ENCODE results near the gene ACYP1. TPM values are rescaled to one million over a fixed set of nuclear protein-coding genes. Genes with fewer than 3 reads are reported as not detected.
"Not testable (repeated sequence)": the region's sequence is repeated elsewhere in the genome, so short reads cannot be mapped to it uniquely, and the experiment has no call there.

The ACYP1 gene
- total RNA-seq, 2 donors from 2014 or later: 40.5 to 44.9 TPM

DNA sequence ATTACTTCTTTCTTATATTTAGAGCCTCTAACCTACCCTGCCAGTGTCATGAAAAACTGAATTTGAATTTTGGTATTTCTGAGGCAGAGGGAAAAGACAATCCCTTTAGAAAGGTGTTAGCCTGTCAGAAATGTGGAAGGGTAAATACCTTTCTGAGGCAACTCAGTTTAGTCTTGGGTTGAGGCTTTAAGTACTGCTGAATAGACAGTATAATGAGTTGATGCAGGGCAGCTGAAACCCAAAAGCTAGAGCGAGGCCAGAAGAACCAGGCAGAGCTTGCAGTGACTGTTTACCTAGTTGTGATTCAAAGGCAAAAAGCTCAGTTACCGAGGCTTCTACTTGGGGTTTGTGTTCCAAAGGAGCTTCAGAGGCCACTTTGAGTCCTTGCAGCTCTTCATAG lies 24.3 kb upstream of the ACYP1 start:
- ATAC-seq (replicated peaks in 1 of 2) (no peak), DNase-seq (no peak)
- Mint-ChIP-seq H3K4me1 (ENCODE audit: low read depth) (no peaks in the 10 kb centered on the region), H3K27ac (no peak overlapping the region), H3K4me3 (no peak overlapping the region), H3K9me3 (no peaks in the 10 kb centered on the region), H3K36me3 (ENCODE audit: insufficient read depth in 2 of 2) (peaks cover 4 to 13% of the 10 kb centered on the region in 2 donors), H3K27me3 (ENCODE audit: low read depth) (no peaks in the 10 kb centered on the region)

DNA sequence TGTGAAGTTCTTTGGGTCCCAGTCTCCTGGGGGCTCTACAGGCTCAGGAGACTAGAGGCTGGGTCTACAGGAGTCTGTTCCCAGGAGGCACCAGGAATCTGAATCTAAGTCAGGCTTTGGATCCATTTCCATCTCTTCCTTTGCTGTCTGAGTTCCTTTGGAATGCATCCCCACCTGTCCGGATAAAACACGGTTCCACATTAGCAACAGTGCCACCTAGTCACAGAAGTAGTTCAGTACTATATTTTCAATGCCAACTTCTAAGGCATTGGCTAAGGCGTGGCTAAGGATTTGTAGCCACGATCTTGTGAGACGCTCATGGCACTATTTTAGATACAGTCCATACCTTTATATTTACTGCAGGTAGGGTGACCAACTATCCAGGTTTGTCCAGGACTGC lies 20.7 kb upstream of the ACYP1 start:
- Mint-ChIP-seq H3K4me1 (ENCODE audit: low read depth) (no peaks in the 10 kb centered on the region), H3K4me3 (no peak overlapping the region), H3K9me3 (no peaks in the 10 kb centered on the region), H3K36me3 (ENCODE audit: insufficient read depth in 2 of 2) (peaks cover 4 to 13% of the 10 kb centered on the region in 2 donors), H3K27ac (no peak overlapping the region), H3K27me3 (ENCODE audit: low read depth) (no peaks in the 10 kb centered on the region)
- DNase-seq (no peak), ATAC-seq (replicated peaks in 1 of 2) (no peak)

DNA sequence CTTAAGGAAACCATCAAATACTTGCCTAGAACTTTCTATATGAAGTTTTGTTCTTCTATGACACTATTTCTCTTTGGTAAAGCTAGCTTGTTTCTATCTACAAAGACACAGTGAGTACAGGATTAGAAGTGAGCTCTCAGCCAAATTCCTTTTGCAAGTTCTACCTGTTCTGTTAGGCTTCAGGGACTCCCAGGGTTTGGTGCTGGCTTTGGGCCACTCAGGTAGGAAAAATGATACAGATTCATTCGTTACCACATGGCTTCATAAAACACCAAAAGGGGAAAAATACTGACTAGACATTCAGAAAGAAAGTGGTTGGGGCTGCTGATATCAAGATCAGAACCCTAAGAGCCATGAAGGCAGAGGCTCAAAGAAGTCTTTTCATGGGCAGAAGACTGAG lies 19.4 kb upstream of the ACYP1 start:
- ATAC-seq (replicated peaks in 1 of 2): no peak
- Mint-ChIP-seq H3K27me3 (ENCODE audit: low read depth) (no peaks in the 10 kb centered on the region), H3K9me3 (no peaks in the 10 kb centered on the region), H3K27ac (no peak overlapping the region), H3K36me3 (ENCODE audit: insufficient read depth in 2 of 2) (peaks cover 4 to 13% of the 10 kb centered on the region in 2 donors), H3K4me3 (no peak overlapping the region), H3K4me1 (ENCODE audit: low read depth) (no peaks in the 10 kb centered on the region)
- DNase-seq: no peak

DNA sequence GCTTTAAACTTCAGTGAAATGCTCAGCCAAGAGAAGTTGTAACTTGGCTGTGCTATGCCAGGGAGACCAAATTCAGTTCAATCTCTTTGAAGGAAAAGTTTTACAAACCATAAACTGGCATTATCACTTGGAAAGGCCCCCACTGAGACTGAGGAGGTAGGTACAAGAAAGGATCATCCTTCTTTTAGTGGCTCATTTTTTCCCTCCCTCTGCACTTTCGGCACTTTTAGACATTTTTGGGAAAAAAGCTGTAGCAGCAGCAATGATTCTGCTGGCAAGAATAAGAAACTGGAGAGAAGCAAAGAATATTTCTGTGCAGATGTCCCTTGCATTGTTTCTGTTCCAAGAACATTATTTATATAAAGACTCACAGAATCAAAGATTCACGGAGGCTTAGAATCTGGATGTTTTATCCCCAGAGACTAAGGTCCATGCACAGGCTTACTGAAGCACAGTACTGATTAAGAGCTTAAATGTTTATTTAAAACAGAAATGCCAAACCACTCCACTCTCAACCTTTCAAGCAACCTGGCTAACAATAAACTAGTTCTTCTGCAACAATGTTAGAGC lies 17.9 kb upstream of the ACYP1 start:
- H3K9me3 Mint-ChIP-seq: no peaks in the 10 kb centered on the region
- H3K4me1 Mint-ChIP-seq (ENCODE audit: low read depth): no peaks in the 10 kb centered on the region
- H3K4me3 Mint-ChIP-seq: no peak overlapping the region
- ATAC-seq (replicated peaks in 1 of 2): no peak
- H3K27me3 Mint-ChIP-seq (ENCODE audit: low read depth): no peaks in the 10 kb centered on the region
- no peak for DNase-seq
- no peak overlapping the region for H3K27ac Mint-ChIP-seq
- H3K36me3 Mint-ChIP-seq (ENCODE audit: insufficient read depth in 2 of 2): peaks cover 2 to 8% of the 10 kb centered on the region in 2 donors

GRCh38 chr14:75079521-75079920 lies 15.7 kb upstream of the ACYP1 start:
- no peaks in the 10 kb centered on the region for H3K27me3 Mint-ChIP-seq (ENCODE audit: low read depth)
- H3K4me1 Mint-ChIP-seq (ENCODE audit: low read depth): no peaks in the 10 kb centered on the region
- H3K27ac Mint-ChIP-seq: no peak overlapping the region
- no peaks in the 10 kb centered on the region for H3K9me3 Mint-ChIP-seq
- H3K36me3 Mint-ChIP-seq (ENCODE audit: insufficient read depth in 2 of 2): peaks cover 0 to 2% of the 10 kb centered on the region in 2 donors
- ATAC-seq (replicated peaks in 1 of 2) (no peak), DNase-seq (no peak)
- H3K4me3 Mint-ChIP-seq: no peak overlapping the region

DNA sequence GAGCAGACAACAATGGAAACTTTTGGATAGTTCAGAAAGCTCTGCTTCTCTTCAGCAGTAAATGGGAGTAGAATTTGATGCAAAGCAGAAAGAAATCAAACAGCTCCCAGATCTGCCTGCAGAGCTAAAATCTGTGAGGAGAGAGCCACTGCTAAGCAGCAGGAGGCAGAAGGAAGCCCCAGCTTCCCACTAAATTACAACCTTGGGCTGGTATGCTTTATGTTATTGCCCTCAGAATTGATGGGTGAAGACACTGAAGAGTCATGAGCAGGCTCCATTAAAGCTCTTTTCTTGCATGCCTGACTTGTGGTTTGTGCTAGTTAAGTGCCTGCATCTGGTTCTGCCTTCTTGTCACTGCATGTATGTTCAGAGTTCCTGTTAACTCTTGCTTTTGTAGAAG lies 14.0 kb upstream of the ACYP1 start:
- Mint-ChIP-seq H3K4me3 (no peak overlapping the region), H3K9me3 (no peaks in the 10 kb centered on the region), H3K4me1 (ENCODE audit: low read depth) (no peaks in the 10 kb centered on the region), H3K27ac (no peak overlapping the region), H3K36me3 (ENCODE audit: insufficient read depth in 2 of 2) (no peaks in the 10 kb centered on the region), H3K27me3 (ENCODE audit: low read depth) (no peaks in the 10 kb centered on the region)
- DNase-seq (no peak), ATAC-seq (replicated peaks in 1 of 2) (no peak)

DNA sequence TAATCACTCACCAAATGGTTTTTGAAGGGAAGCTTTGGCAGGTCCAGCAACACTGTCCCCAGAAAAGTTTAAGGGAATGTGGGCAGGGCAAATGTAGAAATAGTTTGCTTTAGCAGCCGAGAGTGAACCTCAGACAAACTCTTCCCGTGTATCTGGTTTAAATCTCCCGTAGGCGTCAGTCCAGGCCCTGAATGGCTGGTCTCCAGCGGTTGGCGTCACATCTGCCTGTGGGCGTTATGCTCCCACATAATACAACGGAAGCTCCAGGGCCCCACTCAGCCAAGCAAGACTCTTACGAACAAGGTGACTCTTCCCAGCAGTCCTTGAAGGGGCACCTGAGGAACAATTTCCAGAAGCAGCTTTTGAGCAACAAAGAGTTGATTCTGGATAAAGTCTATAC lies 6.6 kb upstream of the ACYP1 start:
- Mint-ChIP-seq H3K4me3 (no peak overlapping the region), H3K27me3 (ENCODE audit: low read depth) (no peaks in the 10 kb centered on the region), H3K9me3 (no peaks in the 10 kb centered on the region), H3K4me1 (ENCODE audit: low read depth) (no peaks in the 10 kb centered on the region), H3K27ac (no peak overlapping the region), H3K36me3 (ENCODE audit: insufficient read depth in 2 of 2) (no peaks in the 10 kb centered on the region)
- DNase-seq (no peak), ATAC-seq (replicated peaks in 1 of 2) (no peak)

- Mint-ChIP-seq H3K27ac (no peak overlapping the region), H3K4me3 (no peak overlapping the region), H3K36me3 (ENCODE audit: insufficient read depth in 2 of 2) (no peaks in the 10 kb centered on the region), H3K4me1 (ENCODE audit: low read depth) (no peaks in the 10 kb centered on the region), H3K27me3 (ENCODE audit: low read depth) (no peaks in the 10 kb centered on the region), H3K9me3 (no peaks in the 10 kb centered on the region)
- DNase-seq: no peak
- no peak for ATAC-seq (replicated peaks in 1 of 2)
Measured at GRCh38 chr14:75069811-75070145, 6.0 kb upstream of the ACYP1 start.

GRCh38 chr14:75069121-75069810 lies 5.4 kb upstream of the ACYP1 start, which contains the start of gene ZC2HC1C:
ZC2HC1C (plus strand) TSS chr14:75069641; CDS start chr14:75070574, 933 bp downstream.
- ATAC-seq (replicated peaks in 1 of 2) (peak; percentile 93 to 95), DNase-seq (peak; percentile 68 to 78)
- Mint-ChIP-seq H3K4me3 (no peak within 1 kb of the TSS), H3K36me3 (ENCODE audit: insufficient read depth in 2 of 2) (no peaks in the 10 kb centered on the region), H3K4me1 (ENCODE audit: low read depth) (peaks cover 2% of the 10 kb centered on the region), H3K27me3 (ENCODE audit: low read depth) (no peaks in the 10 kb centered on the region), H3K27ac (no peak within 1 kb of the TSS), H3K9me3 (no peaks in the 10 kb centered on the region)

GRCh38 chr14:75068294-75069120 lies 4.7 kb upstream of the ACYP1 start:
- Mint-ChIP-seq H3K4me1 (ENCODE audit: low read depth) (peaks cover 8% of the 10 kb centered on the region), H3K36me3 (ENCODE audit: insufficient read depth in 2 of 2) (peaks cover 2% of the 10 kb centered on the region in 2 donors), H3K27ac (no peak overlapping the region), H3K27me3 (ENCODE audit: low read depth) (no peaks in the 10 kb centered on the region), H3K9me3 (no peaks in the 10 kb centered on the region), H3K4me3 (no peak overlapping the region)
- no peak for DNase-seq
- peak in 1 of 2 donors; percentile 3 for ATAC-seq (replicated peaks in 1 of 2)

- H3K27ac Mint-ChIP-seq: not testable (repeated sequence)
Measured at GRCh38 chr14:75067765-75068164, 3.9 kb upstream of the ACYP1 start.

DNA sequence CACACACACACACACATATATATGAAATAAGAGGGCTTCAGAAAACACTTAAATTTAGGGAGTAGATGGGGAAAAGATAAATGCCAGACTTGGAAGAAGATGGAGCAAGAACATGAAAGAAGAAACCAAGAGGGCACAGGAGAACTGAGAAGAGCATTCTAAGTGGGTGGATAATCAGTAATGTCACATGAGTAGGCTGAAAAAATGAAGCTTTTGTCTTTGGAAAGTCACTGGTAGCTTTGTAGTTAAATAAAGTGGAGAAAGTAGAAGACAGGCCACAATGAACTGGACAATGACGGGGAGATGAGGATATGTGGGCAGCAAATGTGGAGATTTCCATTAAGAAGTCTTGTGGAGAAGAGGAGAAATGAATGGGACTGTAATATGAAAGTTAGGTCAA lies 3.4 kb upstream of the ACYP1 start:
- no peak overlapping the region for H3K4me3 Mint-ChIP-seq
- no peaks in the 10 kb centered on the region for H3K27me3 Mint-ChIP-seq (ENCODE audit: low read depth)
- DNase-seq (no peak), ATAC-seq (replicated peaks in 1 of 2) (no peak)
- peaks cover 2% of the 10 kb centered on the region in 2 donors for H3K36me3 Mint-ChIP-seq (ENCODE audit: insufficient read depth in 2 of 2)
- peaks cover 20% of the 10 kb centered on the region for H3K4me1 Mint-ChIP-seq (ENCODE audit: low read depth)
- H3K9me3 Mint-ChIP-seq: no peaks in the 10 kb centered on the region
- H3K27ac Mint-ChIP-seq: no peak overlapping the region

More at GRCh38 chr14:75067765-75068164, 3.9 kb upstream of the ACYP1 start:
- not testable (repeated sequence) for H3K27me3 Mint-ChIP-seq (ENCODE audit: low read depth); H3K4me3 Mint-ChIP-seq; DNase-seq; H3K36me3 Mint-ChIP-seq (ENCODE audit: insufficient read depth in 2 of 2); H3K9me3 Mint-ChIP-seq; ATAC-seq (replicated peaks in 1 of 2)
- H3K4me1 Mint-ChIP-seq (ENCODE audit: low read depth): peaks cover 14% of the 10 kb centered on the region

DNA sequence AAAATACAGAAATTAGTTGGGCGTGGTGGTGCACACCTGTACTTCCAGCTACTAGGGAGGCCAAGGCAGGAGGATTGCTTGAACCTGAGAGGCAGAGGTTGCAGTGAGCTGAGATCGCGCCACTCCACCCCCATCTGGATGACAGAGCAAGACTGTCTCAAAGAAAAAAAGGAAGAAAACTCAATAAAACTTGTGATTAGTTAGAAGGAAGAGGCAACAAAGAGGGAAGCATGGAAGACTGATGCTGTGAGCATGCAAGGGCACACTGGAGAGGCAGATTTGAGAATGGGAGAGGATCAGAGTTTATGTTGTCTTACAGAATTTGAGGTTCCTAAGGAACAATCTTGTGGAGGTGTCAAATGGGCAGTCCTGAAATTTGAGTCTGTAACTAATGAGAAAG lies 2.9 kb upstream of the ACYP1 start:
- Mint-ChIP-seq H3K4me1 (ENCODE audit: low read depth) (peaks cover 21% of the 10 kb centered on the region), H3K4me3 (no peak overlapping the region), H3K9me3 (no peaks in the 10 kb centered on the region), H3K27ac (no peak overlapping the region), H3K36me3 (ENCODE audit: insufficient read depth in 2 of 2) (peaks cover 2% of the 10 kb centered on the region in 2 donors), H3K27me3 (ENCODE audit: low read depth) (no peaks in the 10 kb centered on the region)
- no peak for DNase-seq
- no peak for ATAC-seq (replicated peaks in 1 of 2)

Measured in activated T-cell treated with anti-CD3 and anti-CD28 coated beads, Interleukin-2, amount 50 U/mL, for 72 hours (primary cell).